ENCODE measurements around the gene UBR2.

The UBR2 gene

DNA sequence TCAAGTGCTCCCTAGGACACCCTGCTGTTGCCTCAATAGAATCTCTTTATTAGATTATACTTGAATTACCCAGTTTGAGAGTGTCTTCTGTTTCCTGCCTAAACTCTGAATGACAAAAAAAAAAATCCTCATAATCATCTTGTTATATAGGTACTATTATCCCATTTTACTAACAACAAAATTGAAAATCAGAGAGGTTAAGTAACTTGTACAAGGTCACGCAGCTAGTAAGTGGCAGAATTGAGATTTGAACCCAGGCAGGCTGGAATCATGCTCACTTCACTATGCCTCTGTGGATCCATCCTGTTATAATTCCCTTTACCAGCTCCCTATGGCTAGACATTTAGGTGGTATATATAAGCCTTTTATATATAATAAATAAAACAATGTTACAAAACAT, 36.6 kb upstream of the UBR2 start:
- H3K23ac ChIP-seq (ENCODE audit: low read depth, low read length, poor library complexity), result no peak overlapping the region
- H3K4ac ChIP-seq (ENCODE audit: low read length), result no peak overlapping the region
- no peak overlapping the region for H4K91ac ChIP-seq (ENCODE audit: low read depth, low read length, poor library complexity)
- WGBS, 2 donors (ENCODE audit: extremely low coverage in 2 of 2, insufficient read length in 2 of 2, insufficient replicate concordance in 1 of 2), result no CpG with 5 or more reads among the region's 1 CpG
- no peaks in the 10 kb centered on the region for H3K36me3 ChIP-seq (replicated peaks in 1 of 2; ENCODE audit: control insufficient read depth in 2 of 2, insufficient read depth in 2 of 2, low read length in 2 of 2)
- no peak overlapping the region for H3K18ac ChIP-seq (ENCODE audit: low read length)
- H2BK5ac ChIP-seq (ENCODE audit: low read length), result no peak overlapping the region
- H3K27me3 ChIP-seq (ENCODE audit: control insufficient read depth in 3 of 3, insufficient read depth in 3 of 3, low read depth in 1 of 3, low read length in 3 of 3), result peaks cover 0 to 2% (median 0%) of the 10 kb centered on the region in 3 experiments
- no peaks in the 10 kb centered on the region for H3K79me1 ChIP-seq (ENCODE audit: low read depth, low read length)
- H2AK5ac ChIP-seq (ENCODE audit: low read depth, low read length), result no peak overlapping the region
- no peak overlapping the region for H3K4me3 ChIP-seq (ENCODE audit: low read length in 2 of 2)
- H3K4me2 ChIP-seq (ENCODE audit: insufficient read depth, low read length, poor library complexity, severe bottlenecking), result no peak overlapping the region
- H2BK12ac ChIP-seq (ENCODE audit: low read length), result no peak overlapping the region
- H2AFZ ChIP-seq (ENCODE audit: low read length), result no peak overlapping the region
- no peak overlapping the region for H4K8ac ChIP-seq (ENCODE audit: low read depth, low read length)
- H3K9me3 ChIP-seq (replicated peaks in 1 of 2; ENCODE audit: control insufficient read depth in 2 of 2, insufficient read depth in 1 of 2, low read depth in 1 of 2, low read length in 2 of 2), result no peaks in the 10 kb centered on the region
- H2BK15ac ChIP-seq (ENCODE audit: low read length), result no peak overlapping the region
- no peak overlapping the region for H2BK120ac ChIP-seq (ENCODE audit: low read depth, low read length)
- H3K27ac ChIP-seq (replicated peaks; ENCODE audit: low read length), result no peak overlapping the region
- no peaks in the 10 kb centered on the region for H3K4me1 ChIP-seq (ENCODE audit: control insufficient read depth in 2 of 2, insufficient read depth in 1 of 2, low read depth in 1 of 2, low read length in 2 of 2)
- no peak overlapping the region for H3K14ac ChIP-seq (ENCODE audit: low read length)
- DNase-seq (ENCODE audit: low spot score), result no peak
- no peak overlapping the region for H3K9ac ChIP-seq (ENCODE audit: low read depth, low read length, poor library complexity)

GRCh38 chr6:42530296-42530695, 33.5 kb upstream of the UBR2 start:
- Histone ChIP-seq H3K27me3 (ENCODE audit: control insufficient read depth in 3 of 3, insufficient read depth in 3 of 3, low read depth in 1 of 3, low read length in 3 of 3) (no peaks in the 10 kb centered on the region), H3K4me2 (ENCODE audit: insufficient read depth, low read length, poor library complexity, severe bottlenecking) (no peak overlapping the region), H3K4me1 (ENCODE audit: control insufficient read depth in 2 of 2, insufficient read depth in 1 of 2, low read depth in 1 of 2, low read length in 2 of 2) (no peaks in the 10 kb centered on the region), H2BK120ac (ENCODE audit: low read depth, low read length) (no peak overlapping the region), H3K23ac (ENCODE audit: low read depth, low read length, poor library complexity) (no peak overlapping the region), H3K4ac (ENCODE audit: low read length) (no peak overlapping the region), H3K14ac (ENCODE audit: low read length) (no peak overlapping the region), H2BK12ac (ENCODE audit: low read length) (no peak overlapping the region), H3K79me1 (ENCODE audit: low read depth, low read length) (no peaks in the 10 kb centered on the region), H3K9ac (ENCODE audit: low read depth, low read length, poor library complexity) (no peak overlapping the region), H2BK5ac (ENCODE audit: low read length) (no peak overlapping the region), H2BK15ac (ENCODE audit: low read length) (no peak overlapping the region), H2AFZ (ENCODE audit: low read length) (no peak overlapping the region), H3K4me3 (ENCODE audit: low read length in 2 of 2) (no peak overlapping the region), H3K18ac (ENCODE audit: low read length) (no peak overlapping the region), H3K9me3 (replicated peaks in 1 of 2; ENCODE audit: control insufficient read depth in 2 of 2, insufficient read depth in 1 of 2, low read depth in 1 of 2, low read length in 2 of 2) (no peaks in the 10 kb centered on the region), H2AK5ac (ENCODE audit: low read depth, low read length) (no peak overlapping the region), H4K8ac (ENCODE audit: low read depth, low read length) (no peak overlapping the region), H3K36me3 (replicated peaks in 1 of 2; ENCODE audit: control insufficient read depth in 2 of 2, insufficient read depth in 2 of 2, low read length in 2 of 2) (no peaks in the 10 kb centered on the region), H3K27ac (replicated peaks; ENCODE audit: low read length) (no peak overlapping the region), H4K91ac (ENCODE audit: low read depth, low read length, poor library complexity) (no peak overlapping the region)
- DNase-seq (ENCODE audit: low spot score), result no peak
- no CpG with 5 or more reads among the region's 1 CpG for WGBS, 2 donors (ENCODE audit: extremely low coverage in 2 of 2, insufficient read length in 2 of 2, insufficient replicate concordance in 1 of 2)

- no peak for DNase-seq (ENCODE audit: low spot score)
- no CpG with 5 or more reads among the region's 1 CpG for WGBS, 2 donors (ENCODE audit: extremely low coverage in 2 of 2, insufficient read length in 2 of 2, insufficient replicate concordance in 1 of 2)
Measured at GRCh38 chr6:42530751-42531150, 33.1 kb upstream of the UBR2 start.

GRCh38 chr6:42532038-42532669, 31.7 kb upstream of the UBR2 start:
- no peak overlapping the region for H3K14ac ChIP-seq (ENCODE audit: low read length)
- H3K4ac ChIP-seq (ENCODE audit: low read length), result no peak overlapping the region
- no peak overlapping the region for H3K23ac ChIP-seq (ENCODE audit: low read depth, low read length, poor library complexity)
- H4K8ac ChIP-seq (ENCODE audit: low read depth, low read length), result no peak overlapping the region
- no peaks in the 10 kb centered on the region for H3K36me3 ChIP-seq (replicated peaks in 1 of 2; ENCODE audit: control insufficient read depth in 2 of 2, insufficient read depth in 2 of 2, low read length in 2 of 2)
- H2BK12ac ChIP-seq (ENCODE audit: low read length), result no peak overlapping the region
- no peak overlapping the region for H3K9ac ChIP-seq (ENCODE audit: low read depth, low read length, poor library complexity)
- H2BK120ac ChIP-seq (ENCODE audit: low read depth, low read length), result no peak overlapping the region
- H3K4me2 ChIP-seq (ENCODE audit: insufficient read depth, low read length, poor library complexity, severe bottlenecking), result no peak overlapping the region
- no peak overlapping the region for H3K27ac ChIP-seq (replicated peaks; ENCODE audit: low read length)
- no peak overlapping the region for H4K91ac ChIP-seq (ENCODE audit: low read depth, low read length, poor library complexity)
- H2BK15ac ChIP-seq (ENCODE audit: low read length), result no peak overlapping the region
- no peaks in the 10 kb centered on the region for H3K9me3 ChIP-seq (replicated peaks in 1 of 2; ENCODE audit: control insufficient read depth in 2 of 2, insufficient read depth in 1 of 2, low read depth in 1 of 2, low read length in 2 of 2)
- no peaks in the 10 kb centered on the region for H3K79me1 ChIP-seq (ENCODE audit: low read depth, low read length)
- H2AK5ac ChIP-seq (ENCODE audit: low read depth, low read length), result no peak overlapping the region
- no peaks in the 10 kb centered on the region for H3K4me1 ChIP-seq (ENCODE audit: control insufficient read depth in 2 of 2, insufficient read depth in 1 of 2, low read depth in 1 of 2, low read length in 2 of 2)
- H3K27me3 ChIP-seq (ENCODE audit: control insufficient read depth in 3 of 3, insufficient read depth in 3 of 3, low read depth in 1 of 3, low read length in 3 of 3), result no peaks in the 10 kb centered on the region
- H3K4me3 ChIP-seq (ENCODE audit: low read length in 2 of 2), result no peak overlapping the region
- H3K18ac ChIP-seq (ENCODE audit: low read length), result no peak overlapping the region
- H2AFZ ChIP-seq (ENCODE audit: low read length), result peak overlapping the region; percentile 78
- DNase-seq (ENCODE audit: low spot score), result peak; percentile 36
- no peak overlapping the region for H2BK5ac ChIP-seq (ENCODE audit: low read length)

More at GRCh38 chr6:42530751-42531150, 33.1 kb upstream of the UBR2 start:
- Histone ChIP-seq H3K79me1 (ENCODE audit: low read depth, low read length) (no peaks in the 10 kb centered on the region), H2BK5ac (ENCODE audit: low read length) (no peak overlapping the region), H3K18ac (ENCODE audit: low read length) (no peak overlapping the region), H3K36me3 (replicated peaks in 1 of 2; ENCODE audit: control insufficient read depth in 2 of 2, insufficient read depth in 2 of 2, low read length in 2 of 2) (no peaks in the 10 kb centered on the region), H3K23ac (ENCODE audit: low read depth, low read length, poor library complexity) (no peak overlapping the region), H3K4ac (ENCODE audit: low read length) (no peak overlapping the region), H3K4me2 (ENCODE audit: insufficient read depth, low read length, poor library complexity, severe bottlenecking) (no peak overlapping the region), H3K14ac (ENCODE audit: low read length) (no peak overlapping the region), H4K91ac (ENCODE audit: low read depth, low read length, poor library complexity) (no peak overlapping the region), H3K27ac (replicated peaks; ENCODE audit: low read length) (no peak overlapping the region), H2BK15ac (ENCODE audit: low read length) (no peak overlapping the region), H3K9ac (ENCODE audit: low read depth, low read length, poor library complexity) (no peak overlapping the region), H2BK120ac (ENCODE audit: low read depth, low read length) (no peak overlapping the region), H2BK12ac (ENCODE audit: low read length) (no peak overlapping the region), H3K4me3 (ENCODE audit: low read length in 2 of 2) (no peak overlapping the region), H3K4me1 (ENCODE audit: control insufficient read depth in 2 of 2, insufficient read depth in 1 of 2, low read depth in 1 of 2, low read length in 2 of 2) (no peaks in the 10 kb centered on the region), H3K27me3 (ENCODE audit: control insufficient read depth in 3 of 3, insufficient read depth in 3 of 3, low read depth in 1 of 3, low read length in 3 of 3) (no peaks in the 10 kb centered on the region), H2AK5ac (ENCODE audit: low read depth, low read length) (no peak overlapping the region), H4K8ac (ENCODE audit: low read depth, low read length) (no peak overlapping the region), H3K9me3 (replicated peaks in 1 of 2; ENCODE audit: control insufficient read depth in 2 of 2, insufficient read depth in 1 of 2, low read depth in 1 of 2, low read length in 2 of 2) (no peaks in the 10 kb centered on the region), H2AFZ (ENCODE audit: low read length) (no peak overlapping the region)

Measured in neuronal stem cell (in vitro differentiated cells).